H9 (cell line): ENCODE results near the gene CCDC88C. TPM values are rescaled to one million over a fixed set of nuclear protein-coding genes. Genes with fewer than 3 reads are reported as not detected.

ENCODE experiments used
- DNase-seq: peaks from one replicate; pipeline ENCODE4 v3.0.0-alpha.2; 2017
- H2AFZ ChIP-seq: one replicate; pipeline ENCODE4 v1.6.1; 2013; ENCODE audit warnings: mild to moderate bottlenecking, low read length, control low read depth, moderate library complexity
- H2AK5ac ChIP-seq: 2 replicates; pipeline ENCODE4 v1.6.1; 2013; ENCODE audit warnings: low read length, control low read depth, mixed read lengths; ENCODE audit not compliant: insufficient read length
- H2BK120ac ChIP-seq: one replicate; pipeline ENCODE4 v1.6.1; 2013; ENCODE audit warnings: low read depth, mild to moderate bottlenecking, low read length, control low read depth, inconsistent platforms; ENCODE audit not compliant: poor library complexity, severe bottlenecking
- H2BK12ac ChIP-seq: 2 replicates; pipeline ENCODE4 v1.6.1; 2013; ENCODE audit warnings: low read length, control low read depth, mixed read lengths, low read depth; ENCODE audit not compliant: insufficient read length
- H2BK15ac ChIP-seq: 2 replicates; pipeline ENCODE4 v1.6.1; 2013; ENCODE audit warnings: low read depth, low read length, control low read depth
- H2BK20ac ChIP-seq: one replicate; pipeline ENCODE4 v1.6.1; 2013; ENCODE audit warnings: low read depth, mild to moderate bottlenecking, low read length, control low read depth, inconsistent platforms; ENCODE audit not compliant: poor library complexity, severe bottlenecking
- H2BK5ac ChIP-seq: 2 replicates; pipeline ENCODE4 v1.6.1; 2013; ENCODE audit warnings: low read length, control low read depth, mixed read lengths; ENCODE audit not compliant: insufficient read length
- H3K14ac ChIP-seq: 2 replicates; pipeline ENCODE4 v1.6.1; 2013; ENCODE audit warnings: low read length, control low read depth; ENCODE audit not compliant: insufficient read depth
- H3K18ac ChIP-seq: 2 replicates; pipeline ENCODE4 v1.6.1; 2013; ENCODE audit warnings: low read depth, mild to moderate bottlenecking, mixed read lengths, low read length, control low read depth; ENCODE audit not compliant: insufficient read length
- H3K23ac ChIP-seq: 2 replicates; pipeline ENCODE4 v1.6.1; 2013; ENCODE audit warnings: low read length, control low read depth, mixed read lengths, low read depth; ENCODE audit not compliant: insufficient read length
- H3K23me2 ChIP-seq: 2 replicates; pipeline ENCODE4 v1.6.1; 2013; ENCODE audit warnings: low read depth, mild to moderate bottlenecking, mixed read lengths, low read length, control low read depth; ENCODE audit not compliant: insufficient read length, poor library complexity, severe bottlenecking
- H3K27ac ChIP-seq: 2 replicates; pipeline ENCODE4 v1.5.1; 2013; ENCODE audit warnings: low read length, control low read depth, mixed read lengths, low read depth; ENCODE audit not compliant: insufficient read length
- H3K27me3 ChIP-seq: 2 replicates; pipeline ENCODE4 v1.6.1; 2013; ENCODE audit warnings: low read length, control low read depth, inconsistent platforms; ENCODE audit not compliant: insufficient read depth
- H3K4ac ChIP-seq: 2 replicates; pipeline ENCODE4 v1.6.1; 2013; ENCODE audit warnings: low read depth, mild to moderate bottlenecking, control low read depth, inconsistent platforms, low read length, moderate library complexity
- H3K4me1 ChIP-seq: 2 replicates; pipeline ENCODE4 v1.6.1; 2013; ENCODE audit warnings: low read length, control low read depth, inconsistent platforms; ENCODE audit not compliant: insufficient read depth
- H3K4me2 ChIP-seq: 2 replicates; pipeline ENCODE4 v1.6.1; 2013; ENCODE audit warnings: low read length, control low read depth, mixed read lengths; ENCODE audit not compliant: insufficient read length, insufficient read depth
- H3K56ac ChIP-seq: 2 replicates; pipeline ENCODE4 v1.6.1; 2013; ENCODE audit warnings: low read depth, mild to moderate bottlenecking, mixed read lengths, low read length, control low read depth; ENCODE audit not compliant: insufficient read length
- H3K79me1 ChIP-seq: 2 replicates; pipeline ENCODE4 v1.6.1; 2013; ENCODE audit warnings: low read depth, mild to moderate bottlenecking, moderate library complexity, low read length, control low read depth, inconsistent platforms; ENCODE audit not compliant: insufficient read depth, poor library complexity, severe bottlenecking
- H3K79me2 ChIP-seq: 2 replicates; pipeline ENCODE4 v1.6.1; 2013; ENCODE audit warnings: low read length, control low read depth, inconsistent platforms; ENCODE audit not compliant: insufficient read depth
- H3K9ac ChIP-seq: 2 replicates; pipeline ENCODE4 v1.6.1; 2013; ENCODE audit warnings: low read length, control low read depth, mixed read lengths; ENCODE audit not compliant: insufficient read length; ENCODE audit errors: extremely low read depth
- H3K9me3 ChIP-seq: one replicate; pipeline ENCODE4 v1.6.1; 2013; ENCODE audit warnings: low read depth, low read length, inconsistent platforms; ENCODE audit not compliant: control insufficient read depth
- H3T11ph ChIP-seq: one replicate; pipeline ENCODE4 v1.6.1; 2013; ENCODE audit warnings: mild to moderate bottlenecking, low read length, control low read depth, inconsistent platforms
- H4K20me1 ChIP-seq: one replicate; pipeline ENCODE4 v1.6.1; 2013; ENCODE audit not compliant: control insufficient read depth, insufficient read length, insufficient read depth
- H4K5ac ChIP-seq: 2 replicates; pipeline ENCODE4 v1.6.1; 2013; ENCODE audit warnings: low read depth, mild to moderate bottlenecking, mixed read lengths, low read length, control low read depth; ENCODE audit not compliant: insufficient read length
- H4K8ac ChIP-seq: replicated peaks from 2 replicates; pipeline ENCODE4 v1.6.1; 2013; ENCODE audit warnings: low read length, control low read depth, mixed read lengths, low read depth; ENCODE audit not compliant: insufficient read length
- H4K91ac ChIP-seq: 2 replicates; pipeline ENCODE4 v1.6.1; 2013; ENCODE audit warnings: low read depth, mild to moderate bottlenecking, moderate library complexity, mixed read lengths, low read length, control low read depth; ENCODE audit not compliant: insufficient read length
- H3K27ac Mint-ChIP-seq, 3 experiments: 2 replicates in 2 of 3; 3 replicates in 1 of 3; pipeline ENCODE4 v1.8.0; 2020 to 2021; ENCODE audit warnings: mixed read lengths in 3 of 3, mild to moderate bottlenecking in 1 of 3, moderate library complexity in 1 of 3
- H3K27me3 Mint-ChIP-seq: 2 replicates; pipeline ENCODE4 v1.8.0; 2021; ENCODE audit warnings: low read depth, mild to moderate bottlenecking, moderate library complexity, mixed read lengths
- H3K36me3 Mint-ChIP-seq, 3 experiments: 2 replicates in 2 of 3; 3 replicates in 1 of 3; pipeline ENCODE4 v1.8.0; 2020 to 2021; ENCODE audit warnings: low read depth in 3 of 3, mixed read lengths in 3 of 3; ENCODE audit not compliant: insufficient read depth in 1 of 3
- H3K4me1 Mint-ChIP-seq, 2 experiments: 2 replicates each; pipeline ENCODE4 v1.8.0; 2020; ENCODE audit warnings: mixed read lengths in 2 of 2
- H3K4me3 Mint-ChIP-seq, 2 experiments: 2 replicates in 1 of 2; 3 replicates in 1 of 2; pipeline ENCODE4 v1.8.0; 2020 to 2021; ENCODE audit warnings: mild to moderate bottlenecking in 2 of 2, mixed read lengths in 2 of 2, moderate library complexity in 1 of 2
- H3K9me3 Mint-ChIP-seq, 2 experiments: 2 replicates in 1 of 2; 3 replicates in 1 of 2; pipeline ENCODE4 v1.8.0; 2020; ENCODE audit warnings: mild to moderate bottlenecking in 2 of 2, mixed read lengths in 2 of 2, moderate library complexity in 1 of 2
- WGBS: extraction: QIAGEN DNeasy Blood & Tissue Kit; methylation state at CpG from one replicate; pipeline ENCODE4 v1.1.7; 2013; ENCODE audit warnings: missing lambda C conversion rate, low lambda C conversion rate, mixed read lengths; ENCODE audit not compliant: insufficient read length; ENCODE audit errors: extremely low coverage; 5-methylcytosine and 5-hydroxymethylcytosine counted together
- total RNA-seq: library from RNA; stranded (reverse); gene quantifications from 2 replicates; pipeline ENCODE4 v1.2.1, GENCODE V29; 2021
- TF ChIP-seq, protein P1 (sequence below): fragments of 200-600 bp; sonication (generic); conservative IDR thresholded peaks from 3 replicates; pipeline ENCODE4 v1.8.0; 2021; ENCODE audit warnings: antibody characterized with exemption, mild to moderate bottlenecking

CCDC88C gene
- total RNA-seq, 1 experiment from 2014 or later: 52.4 TPM

DNA sequence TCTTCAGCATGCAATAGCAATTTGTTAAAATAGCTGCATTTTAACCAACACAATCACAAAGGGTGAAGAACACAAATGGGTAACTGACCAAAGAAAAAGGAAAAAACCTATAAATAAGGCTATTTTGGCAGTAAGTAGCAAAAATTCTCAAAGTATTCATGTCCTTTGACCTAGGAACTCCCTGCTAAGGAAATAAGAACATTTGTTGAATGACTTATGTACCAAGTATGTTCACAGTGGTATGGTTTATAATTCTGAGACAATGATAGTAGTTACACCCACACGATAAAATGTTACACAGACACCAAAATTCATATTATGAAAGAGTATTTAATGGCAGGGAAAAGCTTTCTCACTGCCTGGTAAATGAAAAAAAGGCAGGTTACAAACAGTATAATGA lies 16.9 kb downstream of the CCDC88C start:
- no peak overlapping the region for H2AK5ac ChIP-seq
- H2AFZ ChIP-seq: no peak overlapping the region
- no peak overlapping the region for H2BK12ac ChIP-seq
- no peaks in the 10 kb centered on the region for H3K79me1 ChIP-seq
- no peaks in the 10 kb centered on the region for H3K9me3 Mint-ChIP-seq
- H3K27ac Mint-ChIP-seq: peak overlapping the region; percentile 66 to 82 (median 78); a peak in 4 of 7 replicates
- no peak overlapping the region for H2BK15ac ChIP-seq
- 0 out of 5 replicates have a peak overlapping the region, but pooled peaks of 1 of the 2 experiments have one; percentile 4 for H3K4me3 Mint-ChIP-seq
- peaks cover 4 to 14% (median 7%) of the 10 kb centered on the region in 3 experiments; a peak in 6 of 7 replicates for H3K36me3 Mint-ChIP-seq
- H3K79me2 ChIP-seq: peaks cover 9% of the 10 kb centered on the region; the same call in 1 of the 2 replicates
- H4K8ac ChIP-seq: no peak overlapping the region
- no peak overlapping the region for H3K56ac ChIP-seq
- no peak overlapping the region for H2BK20ac ChIP-seq
- no CpG with 5 or more reads among the region's 1 CpG for WGBS
- H3K27ac ChIP-seq: no peak overlapping the region
- H3K23me2 ChIP-seq: peaks cover 3% of the 10 kb centered on the region
- H3K9ac ChIP-seq: no peak overlapping the region
- H3T11ph ChIP-seq: no peak overlapping the region
- no peak overlapping the region for H3K4ac ChIP-seq
- TF ChIP-seq, protein P1, sequence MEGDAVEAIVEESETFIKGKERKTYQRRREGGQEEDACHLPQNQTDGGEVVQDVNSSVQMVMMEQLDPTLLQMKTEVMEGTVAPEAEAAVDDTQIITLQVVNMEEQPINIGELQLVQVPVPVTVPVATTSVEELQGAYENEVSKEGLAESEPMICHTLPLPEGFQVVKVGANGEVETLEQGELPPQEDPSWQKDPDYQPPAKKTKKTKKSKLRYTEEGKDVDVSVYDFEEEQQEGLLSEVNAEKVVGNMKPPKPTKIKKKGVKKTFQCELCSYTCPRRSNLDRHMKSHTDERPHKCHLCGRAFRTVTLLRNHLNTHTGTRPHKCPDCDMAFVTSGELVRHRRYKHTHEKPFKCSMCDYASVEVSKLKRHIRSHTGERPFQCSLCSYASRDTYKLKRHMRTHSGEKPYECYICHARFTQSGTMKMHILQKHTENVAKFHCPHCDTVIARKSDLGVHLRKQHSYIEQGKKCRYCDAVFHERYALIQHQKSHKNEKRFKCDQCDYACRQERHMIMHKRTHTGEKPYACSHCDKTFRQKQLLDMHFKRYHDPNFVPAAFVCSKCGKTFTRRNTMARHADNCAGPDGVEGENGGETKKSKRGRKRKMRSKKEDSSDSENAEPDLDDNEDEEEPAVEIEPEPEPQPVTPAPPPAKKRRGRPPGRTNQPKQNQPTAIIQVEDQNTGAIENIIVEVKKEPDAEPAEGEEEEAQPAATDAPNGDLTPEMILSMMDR: no peak
- no peak overlapping the region for H2BK5ac ChIP-seq
- no peak overlapping the region for H4K91ac ChIP-seq
- H4K20me1 ChIP-seq: no peaks in the 10 kb centered on the region
- H3K4me1 Mint-ChIP-seq: peaks cover 62 to 63% of the 10 kb centered on the region in 2 experiments
- H4K5ac ChIP-seq: no peak overlapping the region
- H3K27me3 Mint-ChIP-seq: no peaks in the 10 kb centered on the region
- peaks cover 21% of the 10 kb centered on the region; the same call in 1 of the 2 replicates for H3K4me1 ChIP-seq
- no peaks in the 10 kb centered on the region for H3K9me3 ChIP-seq
- H3K27me3 ChIP-seq: no peaks in the 10 kb centered on the region
- H3K23ac ChIP-seq: no peak overlapping the region
- no peak overlapping the region for H3K14ac ChIP-seq
- no peak overlapping the region for H3K4me2 ChIP-seq
- H2BK120ac ChIP-seq: no peak overlapping the region
- H3K18ac ChIP-seq: no peak overlapping the region
- no peak for DNase-seq
